Activated CD8-positive, alpha-beta T cell treated with anti-CD3 and anti-CD28 coated beads for 36 hours (primary cell): ENCODE results near the gene LPP. TPM values are rescaled to one million over a fixed set of nuclear protein-coding genes. Genes with fewer than 3 reads are reported as not detected.

Experiments used
- ATAC-seq: fragments of 200-7000 bp; cut with Tn5 transposase; one replicate; pipeline ENCODE4 v1.10.0; 2021; ENCODE audit warnings: mild to moderate bottlenecking, moderate library complexity
- CTCF ChIA-PET: fragments of 350-600 bp; sonication (Branson Sonifier 250); formaldehyde crosslinking; loops from one replicate; lab custom pipeline; 2021; ENCODE audit warnings: antibody characterized with exemption; lab: Charles Lee
- POLR2A ChIA-PET: fragments of 350-600 bp; sonication (Branson Sonifier 250); formaldehyde crosslinking; loops from one replicate; lab custom pipeline; 2021; ENCODE audit warnings: antibody characterized with exemption; lab: Charles Lee
- DNase-seq: peaks from one replicate; pipeline ENCODE4 v3.0.0-alpha.2; 2020
- H3K27ac Mint-ChIP-seq: one replicate; pipeline ENCODE4 v1.8.0; 2021; ENCODE audit warnings: mild to moderate bottlenecking, mixed read lengths
- H3K27me3 Mint-ChIP-seq: one replicate; pipeline ENCODE4 v1.8.0; 2021; ENCODE audit warnings: mixed read lengths
- H3K36me3 Mint-ChIP-seq: one replicate; pipeline ENCODE4 v1.8.0; 2021; ENCODE audit warnings: low read depth, mixed read lengths
- H3K4me1 Mint-ChIP-seq: one replicate; pipeline ENCODE4 v1.8.0; 2021; ENCODE audit warnings: low read depth, mixed read lengths
- H3K4me3 Mint-ChIP-seq: one replicate; pipeline ENCODE4 v1.8.0; 2021; ENCODE audit warnings: mild to moderate bottlenecking, moderate library complexity, mixed read lengths
- H3K9me3 Mint-ChIP-seq: one replicate; pipeline ENCODE4 v1.8.0; 2021; ENCODE audit warnings: mixed read lengths
- CTCF ChIP-seq: fragments of 200-600 bp; IDR thresholded peaks from one replicate; pipeline ENCODE4 v1.8.0; 2022; ENCODE audit warnings: antibody characterized with exemption, mild to moderate bottlenecking
- intact Hi-C: fragments of 100-400 bp; cut with micrococcal nuclease; formaldehyde crosslinking; loops from one replicate; pipeline ENCODE4 v1.10.0; 2022
- total RNA-seq, 2 experiments: library from RNA; stranded (reverse); gene quantifications; one replicate each; pipeline ENCODE4 v1.2.3, GENCODE V29; 2021

LPP gene
- total RNA-seq, 2 experiments from 2014 or later: 16.4 to 22.6 TPM

- CTCF ChIA-PET: no interaction called here
- no peak for TF ChIP-seq CTCF
- peaks cover 10% of the 10 kb centered on the region for H3K4me1 Mint-ChIP-seq
- DNase-seq: no peak
- H3K27ac Mint-ChIP-seq: no peak overlapping the region
- no peak overlapping the region for H3K4me3 Mint-ChIP-seq
- POLR2A ChIA-PET: no interaction called here
- H3K36me3 Mint-ChIP-seq: no peaks in the 10 kb centered on the region
- ATAC-seq: no peak
- intact Hi-C loops: no loop called here
- no peaks in the 10 kb centered on the region for H3K27me3 Mint-ChIP-seq
- no peaks in the 10 kb centered on the region for H3K9me3 Mint-ChIP-seq
Observed at GRCh38 chr3:188829576-188829975, 675.6 kb downstream of the LPP start.

- H3K9me3 Mint-ChIP-seq: no peaks in the 10 kb centered on the region
- ATAC-seq: no peak
- H3K27me3 Mint-ChIP-seq: no peaks in the 10 kb centered on the region
- intact Hi-C loops: loop anchor here (5.0 kb wide), 1 partner anchor 121 kb away; no protein-coding TSS in a partner anchor
- H3K4me1 Mint-ChIP-seq: peaks cover 13% of the 10 kb centered on the region
- no peak overlapping the region for H3K4me3 Mint-ChIP-seq
- ChIA-PET POLR2A (no interaction called here), CTCF (interaction anchor here (0.8 to 3.3 kb wide), 3 partner anchors 9 to 124 kb away, joined by 3 to 40 read pairs (median 3); no protein-coding TSS in a partner anchor)
- no peaks in the 10 kb centered on the region for H3K36me3 Mint-ChIP-seq
- no peak for TF ChIP-seq CTCF
- no peak overlapping the region for H3K27ac Mint-ChIP-seq
- peak; percentile 15 for DNase-seq
Observed at GRCh38 chr3:188830893-188831292, 676.9 kb downstream of the LPP start.

- ChIA-PET CTCF (interaction anchor here (1.1 to 3.3 kb wide), 3 partner anchors 9 to 1091 kb away, joined by 3 to 40 read pairs (median 3); no protein-coding TSS in a partner anchor), POLR2A (interaction anchor here (0.6 kb wide), 1 partner anchor 579 kb away, joined by 3 read pairs; no protein-coding TSS in a partner anchor)
- Mint-ChIP-seq H3K4me3 (no peak overlapping the region), H3K27ac (no peak overlapping the region), H3K27me3 (no peaks in the 10 kb centered on the region), H3K9me3 (no peaks in the 10 kb centered on the region), H3K4me1 (peaks cover 13% of the 10 kb centered on the region), H3K36me3 (no peaks in the 10 kb centered on the region)
- no peak for DNase-seq
- no peak for ATAC-seq
- intact Hi-C loops: loop anchor here (5.0 kb wide), 1 partner anchor 120 kb away; no protein-coding TSS in a partner anchor
- no peak for TF ChIP-seq CTCF
Observed at GRCh38 chr3:188832146-188832545, 678.2 kb downstream of the LPP start.

- POLR2A ChIA-PET: interaction anchor here (0.6 kb wide), 1 partner anchor 578 kb away, joined by 3 read pairs; no protein-coding TSS in a partner anchor
- no peaks in the 10 kb centered on the region for H3K27me3 Mint-ChIP-seq
Observed at GRCh38 chr3:188832961-188833721, 679.2 kb downstream of the LPP start.

More at GRCh38 chr3:188832961-188833721, 679.2 kb downstream of the LPP start:
- CTCF ChIA-PET: interaction anchor here (3.3 kb wide), 1 partner anchor 121 kb away, joined by 40 read pairs; no protein-coding TSS in a partner anchor
- Mint-ChIP-seq H3K27ac (no peak overlapping the region), H3K4me3 (no peak overlapping the region), H3K36me3 (no peaks in the 10 kb centered on the region), H3K9me3 (no peaks in the 10 kb centered on the region), H3K4me1 (peaks cover 13% of the 10 kb centered on the region)
- intact Hi-C loops: loop anchor here (5.0 kb wide), 1 partner anchor 119 kb away; no protein-coding TSS in a partner anchor
- ATAC-seq: no peak
- TF ChIP-seq CTCF: no peak
- DNase-seq: no peak
